GM12878 (cell line): ENCODE data around the gene KCTD17. TPM values are rescaled to one million over a fixed set of nuclear protein-coding genes. Genes with fewer than 3 reads are reported as not detected.

Experiments
- ATAC-seq: fragments of 200-7000 bp; cut with Tn5 transposase; 3 replicates; pipeline ENCODE4 v1.9.1; 2020; ENCODE audit warnings: mild to moderate bottlenecking, moderate library complexity
- BruUV-seq: library from RNA; stranded (reverse); fragments of 400-500 nt; replicated peaks from 2 replicates; lab custom pipeline; 2021; lab: Mats Ljungman, UMichigan
- CTCF ChIA-PET: fragments of 300-600 bp; sonication (Branson Sonifier 250); formaldehyde crosslinking; extraction: SDS; loops from one replicate; lab custom pipeline; 2021; ENCODE audit warnings: inconsistent platforms; lab: Yijun Ruan, JAX
- POLR2A ChIA-PET: fragments of 350-600 bp; formaldehyde crosslinking; extraction: SDS; loops from one replicate; lab custom pipeline; 2021; ENCODE audit warnings: inconsistent platforms; lab: Charles Lee
- RAD21 ChIA-PET: fragments of 300-600 bp; sonication (Branson Sonifier 250); formaldehyde crosslinking; loops from one replicate; lab custom pipeline; 2023; ENCODE audit warnings: antibody characterized with exemption; ENCODE audit not compliant: unreplicated experiment; lab: Charles Lee
- SMC1A ChIA-PET: fragments of 300-600 bp; sonication (Branson Sonifier 250); formaldehyde crosslinking; loops from one replicate; lab custom pipeline; 2023; ENCODE audit not compliant: unreplicated experiment, uncharacterized antibody; lab: Charles Lee
- DNase-seq: peaks from one replicate; pipeline ENCODE4 v3.0.0-alpha.2; 2011; ENCODE audit warnings: low read depth, low spot score
- FAIRE-seq: peaks from 3 replicates; lab custom pipeline; 2011; peaks lifted over from hg19 to GRCh38; lab: Jason Lieb, UNC
- H2AFZ ChIP-seq: 2 replicates; pipeline ENCODE4 v1.6.0; 2011; ENCODE audit warnings: low read depth, low read length, control low read depth; ENCODE audit not compliant: control insufficient read depth
- H3K27ac ChIP-seq: 2 replicates; pipeline ENCODE4 v1.5.1; 2011; ENCODE audit warnings: control low read depth; ENCODE audit not compliant: control insufficient read depth, insufficient read depth
- H3K27me3 ChIP-seq, 2 experiments: replicated peaks in 1 of 2; 2 replicates each; pipeline versions ENCODE4 v1.6.0 to v1.6.1; 2011; ENCODE audit warnings: low read length in 1 of 2; ENCODE audit not compliant: control insufficient read depth in 2 of 2, insufficient read depth in 2 of 2
- H3K36me3 ChIP-seq, 2 experiments: 2 replicates each; pipeline ENCODE4 v1.5.1; 2011; ENCODE audit warnings: low read length in 1 of 2; ENCODE audit not compliant: control insufficient read depth in 2 of 2, insufficient read depth in 2 of 2
- H3K4me1 ChIP-seq: 2 replicates; pipeline ENCODE4 v1.6.1; 2011; ENCODE audit warnings: mild to moderate bottlenecking, low read length, moderate library complexity, mixed read lengths; ENCODE audit not compliant: control insufficient read depth, insufficient read depth
- H3K4me2 ChIP-seq: 2 replicates; pipeline ENCODE4 v1.6.0; 2011; ENCODE audit warnings: control low read depth; ENCODE audit not compliant: control insufficient read depth, insufficient read depth
- H3K4me3 ChIP-seq: fragments of 200-600 bp; sonication (generic); 2 replicates; pipeline ENCODE4 v1.5.1; 2016
- H3K79me2 ChIP-seq: 2 replicates; pipeline ENCODE4 v1.6.0; 2011; ENCODE audit warnings: low read length; ENCODE audit not compliant: control insufficient read depth, insufficient read depth
- H3K9ac ChIP-seq: 2 replicates; pipeline ENCODE4 v1.8.0; 2011; ENCODE audit warnings: low read length, control low read depth, mixed read lengths; ENCODE audit not compliant: control insufficient read depth, insufficient read depth
- H3K9me3 ChIP-seq: replicated peaks from 3 replicates; pipeline ENCODE4 v1.5.1; 2011; ENCODE audit warnings: mild to moderate bottlenecking, low read length; ENCODE audit not compliant: control insufficient read depth, insufficient read depth
- H4K20me1 ChIP-seq: 2 replicates; pipeline ENCODE4 v1.6.0; 2011; ENCODE audit not compliant: control insufficient read depth, insufficient read depth
- CREB1 ChIP-seq: IDR thresholded peaks from 2 replicates; pipeline ENCODE4 v1.6.1; 2012; ENCODE audit warnings: low read depth, mild to moderate bottlenecking, inconsistent platforms
- E2F8 ChIP-seq: fragments of 450-650 bp; IDR thresholded peaks from 2 replicates; pipeline ENCODE4 v1.6.1; 2018; ENCODE audit warnings: mild to moderate bottlenecking, low read depth, moderate library complexity; ENCODE audit not compliant: partially characterized antibody
- EP300 ChIP-seq, 2 experiments: fragments of 150-350 bp in 1 of 2; IDR thresholded peaks; 2 replicates each; pipeline ENCODE4 v1.6.1; 2011 to 2012; ENCODE audit warnings: low read depth in 2 of 2, low read length in 2 of 2, borderline replicate concordance in 1 of 2, improper control_type of control experiment in 1 of 2, inconsistent platforms in 1 of 2; ENCODE audit not compliant: control insufficient read depth in 1 of 2
- KLF5 ChIP-seq: fragments of 450-650 bp; IDR thresholded peaks from 2 replicates; pipeline ENCODE4 v1.6.1; 2014; ENCODE audit warnings: mild to moderate bottlenecking; ENCODE audit not compliant: partially characterized antibody
- PBX3 ChIP-seq: IDR thresholded peaks from 2 replicates; pipeline ENCODE4 v1.6.1; 2011; ENCODE audit warnings: mild to moderate bottlenecking, low read depth, low read length, moderate library complexity; ENCODE audit not compliant: insufficient replicate concordance
- PML ChIP-seq: IDR thresholded peaks from 2 replicates; pipeline ENCODE4 v1.6.1; 2012; ENCODE audit warnings: low read length, inconsistent platforms
- TCF3 ChIP-seq: IDR thresholded peaks from 2 replicates; pipeline ENCODE4 v1.6.1; 2012; ENCODE audit warnings: low read depth, mild to moderate bottlenecking, low read length, borderline replicate concordance; ENCODE audit not compliant: insufficient read depth
- ZNF687 ChIP-seq: fragments of 450-650 bp; IDR thresholded peaks from 2 replicates; pipeline ENCODE4 v1.6.1; 2017; ENCODE audit warnings: mild to moderate bottlenecking, moderate library complexity
- WGBS: methylation state at CpG from one replicate; pipeline ENCODE4 v1.1.6; 2016; ENCODE audit warnings: low lambda C conversion rate; ENCODE audit not compliant: insufficient replicate concordance, insufficient coverage; ENCODE audit errors: missing lambda C conversion rate; 5-methylcytosine and 5-hydroxymethylcytosine counted together
- in situ Hi-C: fragments of 300-500 bp; cut with MboI; formaldehyde crosslinking; loops from 9 replicates; pipeline ENCODE4 v1.14.3; 2018; ENCODE audit warnings: mixed read lengths
- intact Hi-C: fragments of 100-400 bp; cut with micrococcal nuclease; formaldehyde crosslinking; loops from one replicate; pipeline ENCODE4 v1.14.2; 2022; ENCODE audit not compliant: unreplicated experiment
- polyA plus RNA-seq, 11 experiments: library from polyadenylated mRNA; depleted of rRNA in 4 of 11; unstranded in 6 of 11; stranded (reverse) in 5 of 11; fragments of >200 nt; fragmentation: Nextera tagmentation in 4 of 11; fragmentation: Illumina TruSeq in 1 of 11; extraction: Ambion mirVana in 4 of 11; extraction: Trizol in 1 of 11; gene quantifications; 1 replicate in 1 of 11; 2 replicates in 10 of 11; pipeline versions ENCODE4 v1.2.1 to v1.2.3, GENCODE V29; 2011 to 2016; ENCODE audit warnings: inconsistent platforms in 2 of 11, missing spikeins in 2 of 11, low read depth in 1 of 11
- total RNA-seq, 4 experiments: library from RNA; depleted of rRNA in 3 of 4; stranded (reverse); fragments of >200 nt in 3 of 4; fragmentation: Illumina TruSeq in 1 of 4; extraction: Trizol in 1 of 4; gene quantifications; 2 replicates each; pipeline versions ENCODE4 v1.2.1 to v1.2.3, GENCODE V29; 2013 to 2021

The KCTD17 gene
- total and polyA plus RNA-seq, 10 of the 15 experiments (the other 5 are each of a cell fraction or from before 2014, with no cell fraction given) = 0.16 to 18.4 (median 10.1) TPM; not detected in 1

- 90% methylated on average over 41 of the region's 45 CpGs for WGBS
- peak overlapping the region; percentile 74; the same call in 1 of the 2 replicates for H3K9ac ChIP-seq
Observed at GRCh38 chr22:37018086-37018814, 33.3 kb upstream of the KCTD17 start.

More at GRCh38 chr22:37018086-37018814, 33.3 kb upstream of the KCTD17 start:
- no peak for TF ChIP-seq PBX3
- no peak for TF ChIP-seq TCF3
- no peak for TF ChIP-seq KLF5
- no peak for TF ChIP-seq CREB1
- TF ChIP-seq PML = no peak
- no peak for TF ChIP-seq E2F8
- no peak for TF ChIP-seq ZNF687
- no peak for TF ChIP-seq EP300 (IDR thresholded peaks at IDR 0.05; ENCODE audit: borderline replicate concordance in 1 of 2, control insufficient read depth in 1 of 2, low read depth in 2 of 2, low read length in 2 of 2)
- ChIA-PET RAD21 (interaction anchor here (1.2 to 1.3 kb wide), 2 partner anchors 27 to 180 kb away, joined by 4 to 5 read pairs; no protein-coding TSS in a partner anchor), SMC1A (no interaction called here), CTCF (interaction anchor here (0.6 to 5.5 kb wide), 3 partner anchors 26 to 839 kb away, joined by 3 to 39 read pairs (median 3); no protein-coding TSS in a partner anchor), POLR2A (interaction anchor here (0.6 to 1.2 kb wide), 2 partner anchors 93 to 242 kb away, joined by 3 to 4 read pairs; partner anchors contain the start of gene IFT27)
- Histone ChIP-seq H3K27me3 (no peaks in the 10 kb centered on the region), H3K79me2 (peaks cover 2% of the 10 kb centered on the region; the same call in 1 of the 2 replicates), H4K20me1 (no peaks in the 10 kb centered on the region), H3K4me3 (peak overlapping the region; percentile 78; the same call in 1 of the 2 replicates), H3K4me1 (peaks cover 8% of the 10 kb centered on the region), H3K36me3 (no peaks in the 10 kb centered on the region; a peak in 1 of 4 replicates), H2AFZ (no peak overlapping the region), H3K4me2 (peak overlapping the region; percentile 89), H3K9me3 (no peaks in the 10 kb centered on the region), H3K27ac (no peak overlapping the region)
- in situ Hi-C loops (no loop called here), intact Hi-C loops (no loop called here)
- BruUV-seq = no TSS peak
- no peak for DNase-seq
- no peak for FAIRE-seq
- ATAC-seq = no peak
